Activated CD4-positive, CD25-positive, alpha-beta regulatory T cell treated with anti-CD3 and anti-CD28 coated beads, Interleukin-2, amount 50 U/mL, for 72 hours (primary cell): ENCODE measurements around the gene NDUFAF5.

Source experiments
- DNase-seq: peaks from one replicate; pipeline ENCODE4 v3.0.0; 2021

The NDUFAF5 gene

GRCh38 chr20:13778827-13779226, 6.0 kb upstream of the NDUFAF5 start:
- no peak for DNase-seq

GRCh38 chr20:13783528-13783927, 1.3 kb upstream of the NDUFAF5 start:
- DNase-seq: no peak

DNA sequence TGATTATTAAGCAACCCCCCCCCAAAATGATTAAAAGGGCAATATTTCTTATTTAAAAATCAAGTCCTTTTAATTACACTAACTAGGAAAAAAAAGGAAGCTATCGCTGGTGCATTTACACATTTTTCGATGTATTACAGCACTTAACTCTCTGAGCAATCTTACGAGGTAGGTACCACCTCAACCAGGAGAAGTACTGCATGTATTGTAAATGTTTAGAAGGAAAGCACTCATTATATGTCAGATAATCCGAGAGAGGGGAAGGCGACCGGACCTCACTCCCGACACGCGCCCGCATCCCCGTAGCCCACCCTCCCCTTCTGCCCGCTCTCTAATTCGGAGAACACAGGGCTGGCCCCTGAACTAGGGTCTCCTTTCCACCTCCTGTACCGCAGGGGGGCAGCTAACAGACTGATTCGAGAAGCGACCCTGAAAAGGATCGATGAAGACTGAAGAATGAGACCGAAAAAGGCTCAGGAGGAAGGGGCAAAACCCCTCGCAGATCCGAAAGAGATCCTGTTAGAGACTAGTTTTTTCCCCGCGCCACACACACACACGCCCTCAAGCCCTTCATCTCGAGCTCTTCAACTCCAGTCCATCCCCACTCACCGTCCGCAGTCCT, 446 bp upstream of the NDUFAF5 start:
- DNase-seq: no peak

DNA sequence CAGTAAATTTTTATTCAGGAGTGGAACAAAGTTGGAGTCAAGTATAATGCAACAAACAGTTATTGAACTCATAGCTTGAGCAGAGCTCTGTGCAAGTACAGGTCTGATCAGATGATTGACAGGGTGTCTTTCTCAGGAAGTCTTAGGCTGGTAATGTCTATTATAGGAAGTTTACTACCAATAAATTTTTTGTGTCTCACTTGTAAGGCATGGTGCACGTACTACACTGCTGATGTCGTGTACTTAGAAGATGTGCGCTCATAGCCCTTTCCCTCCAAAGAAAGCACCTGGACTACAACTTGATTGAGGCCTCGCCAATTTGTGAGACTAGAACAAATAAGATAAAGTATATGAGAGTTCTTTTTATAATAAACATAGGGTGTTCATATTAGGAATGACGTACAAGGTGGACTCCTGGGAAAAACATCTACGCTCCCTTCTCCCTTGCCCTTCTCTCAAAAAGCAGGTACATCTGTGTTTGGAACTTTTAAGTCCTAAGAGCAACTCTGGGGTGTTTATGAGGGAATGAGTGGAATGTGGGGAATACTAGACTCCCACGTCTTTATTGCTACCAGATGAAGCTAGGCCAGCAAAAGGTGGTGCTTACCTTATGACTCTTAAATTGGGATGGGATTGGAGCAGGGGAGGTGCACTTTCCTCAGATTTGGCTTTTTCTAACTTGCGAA, 1.5 kb downstream of the NDUFAF5 start:
- no peak for DNase-seq

- no peak for DNase-seq
Observed at GRCh38 chr20:13788167-13788834, 3.5 kb downstream of the NDUFAF5 start.

- no peak for DNase-seq
Observed at GRCh38 chr20:13790708-13791107, 5.9 kb downstream of the NDUFAF5 start.

GRCh38 chr20:13791540-13792459, 7.0 kb downstream of the NDUFAF5 start:
- DNase-seq: no peak

- DNase-seq: no peak
Observed at GRCh38 chr20:13793001-13793400, 8.2 kb downstream of the NDUFAF5 start.

DNA sequence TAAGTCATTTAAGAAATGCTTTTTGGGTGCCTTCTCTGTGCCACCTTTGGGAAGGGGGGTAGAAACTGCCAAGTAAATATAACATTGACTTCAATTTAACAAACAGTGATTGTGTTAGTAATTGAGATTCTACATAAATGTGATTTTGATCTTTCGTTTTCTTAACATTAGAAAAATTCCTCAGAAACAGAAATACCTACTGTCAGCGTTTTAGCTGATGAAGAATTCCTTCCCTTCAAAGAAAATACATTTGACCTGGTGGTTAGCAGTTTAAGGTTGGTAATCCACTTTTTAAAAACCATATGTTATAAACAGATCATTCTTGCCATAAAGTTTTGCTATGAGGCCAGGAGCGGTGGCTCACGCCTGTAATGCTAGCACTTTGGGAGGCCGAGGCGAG, 9.8 kb downstream of the NDUFAF5 start:
- DNase-seq: no peak

DNA sequence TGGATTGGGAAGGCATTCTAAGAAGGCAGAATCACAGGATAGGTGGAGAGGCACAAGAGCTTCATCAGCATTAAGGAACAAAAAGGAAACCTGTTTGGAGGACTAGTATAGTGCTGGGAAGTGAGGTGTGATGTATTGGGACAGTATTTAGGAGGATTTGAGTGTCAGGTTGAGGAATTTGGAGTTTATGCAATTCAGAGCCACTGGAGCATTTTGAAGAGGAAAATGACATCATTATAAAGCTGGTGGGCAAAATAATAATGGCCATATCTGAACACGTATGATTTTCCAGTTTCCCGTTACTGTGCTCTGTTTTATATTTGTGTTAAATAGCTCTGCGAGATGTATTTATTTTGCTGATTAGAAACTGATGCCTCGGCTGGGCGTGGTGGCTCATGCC, 14.2 kb downstream of the NDUFAF5 start:
- DNase-seq: no peak

DNA sequence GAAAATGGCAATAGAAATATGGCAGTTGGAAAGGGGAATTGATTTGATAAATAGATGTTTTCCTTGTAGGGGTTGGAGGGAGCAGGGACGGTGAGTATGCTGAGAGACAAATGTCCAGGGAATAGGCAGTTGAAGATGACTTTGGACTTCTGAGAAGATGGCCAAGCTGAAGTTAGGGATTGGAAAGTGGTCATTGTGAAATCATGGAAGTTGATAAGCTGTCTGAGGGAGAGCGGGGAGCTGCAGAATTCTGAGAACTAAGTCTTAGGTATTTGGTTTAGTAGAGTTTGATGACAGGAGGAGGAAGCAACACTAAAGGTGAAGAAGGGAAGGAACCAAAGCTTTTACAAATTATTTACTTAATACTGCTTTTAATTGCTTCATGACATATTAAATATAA, 15.1 kb downstream of the NDUFAF5 start:
- DNase-seq: no peak

DNA sequence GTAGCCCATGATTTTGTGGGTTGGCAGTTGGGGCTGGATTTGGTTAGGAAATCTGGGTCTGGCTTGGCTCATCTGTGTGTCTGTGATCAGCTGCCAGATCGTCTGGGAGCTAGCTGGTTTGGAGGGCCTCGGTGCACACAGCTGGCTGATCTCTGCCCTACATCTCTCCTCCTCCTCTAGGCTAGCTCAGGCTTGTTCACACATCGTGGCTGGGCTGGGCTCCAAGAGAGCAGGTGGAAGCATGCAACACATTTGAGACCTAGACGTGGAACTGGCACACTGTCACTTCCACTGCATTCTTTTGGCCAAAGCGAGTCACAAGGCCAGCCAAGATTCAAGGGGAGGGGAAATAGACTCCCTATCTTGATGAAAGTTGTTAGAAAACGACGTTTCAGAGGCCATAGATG, 15.9 kb downstream of the NDUFAF5 start:
- DNase-seq: no peak

DNA sequence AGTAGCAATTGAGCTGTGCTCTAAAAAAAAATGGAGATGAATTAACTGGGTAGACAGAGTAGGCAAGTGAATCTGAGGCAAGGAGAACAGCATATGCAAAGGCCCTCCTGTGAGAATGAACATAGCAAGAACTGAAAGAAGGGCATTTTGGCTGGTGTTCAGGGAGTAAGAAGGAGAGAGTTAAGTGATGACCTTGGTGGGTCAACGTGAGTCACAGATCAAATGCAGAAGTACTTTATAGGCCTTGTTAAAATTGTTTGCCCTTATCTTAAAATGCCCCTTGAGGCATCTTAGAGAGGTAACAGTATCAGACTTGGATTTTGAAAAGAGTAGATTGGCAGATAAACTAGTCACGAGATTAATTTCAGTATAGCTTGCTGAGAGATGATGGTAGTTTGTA, 24.5 kb downstream of the NDUFAF5 start:
- DNase-seq: no peak

GRCh38 chr20:13809855-13810254, 25.0 kb downstream of the NDUFAF5 start:
- DNase-seq: no peak

DNA sequence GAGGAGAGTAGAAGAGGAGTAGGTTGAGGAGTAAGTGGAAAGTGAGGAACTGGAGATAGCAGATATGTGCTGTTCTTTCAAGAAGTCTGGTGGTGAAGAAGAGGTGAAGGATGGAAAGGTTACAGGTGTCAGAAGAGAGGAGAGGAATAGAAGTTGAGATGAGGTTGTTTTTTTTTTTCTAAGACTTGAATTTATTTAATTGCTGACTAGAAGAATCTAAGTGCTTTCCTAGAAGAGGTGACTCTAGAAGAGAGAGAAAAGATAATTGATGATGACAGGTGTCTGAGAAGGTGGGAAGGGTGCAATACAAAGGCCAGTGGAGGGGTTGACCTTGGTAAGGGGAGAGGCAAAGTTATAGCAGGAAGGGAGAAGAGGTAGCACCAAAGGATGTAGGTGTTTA, 25.6 kb downstream of the NDUFAF5 start:
- DNase-seq: no peak

DNA sequence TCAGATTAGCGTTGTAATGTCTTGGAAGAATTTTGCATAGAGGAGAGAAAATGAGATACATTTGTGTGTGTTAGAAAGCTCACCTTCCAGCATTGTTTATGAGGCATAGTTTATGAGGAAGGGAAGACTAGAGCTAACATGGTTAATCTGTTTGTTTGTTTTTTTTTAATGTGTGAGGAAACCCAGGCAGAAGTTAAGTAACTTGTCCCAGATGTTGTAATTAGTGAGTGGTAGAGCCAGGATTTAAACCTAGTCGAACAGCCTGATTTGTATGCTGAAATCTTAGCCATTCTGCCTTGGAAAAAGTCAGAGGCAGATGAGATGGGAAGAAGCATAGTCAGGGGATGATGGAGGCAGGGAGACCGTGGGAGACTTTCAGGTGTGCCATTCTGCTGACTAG, 29.1 kb downstream of the NDUFAF5 start:
- DNase-seq: no peak

DNA sequence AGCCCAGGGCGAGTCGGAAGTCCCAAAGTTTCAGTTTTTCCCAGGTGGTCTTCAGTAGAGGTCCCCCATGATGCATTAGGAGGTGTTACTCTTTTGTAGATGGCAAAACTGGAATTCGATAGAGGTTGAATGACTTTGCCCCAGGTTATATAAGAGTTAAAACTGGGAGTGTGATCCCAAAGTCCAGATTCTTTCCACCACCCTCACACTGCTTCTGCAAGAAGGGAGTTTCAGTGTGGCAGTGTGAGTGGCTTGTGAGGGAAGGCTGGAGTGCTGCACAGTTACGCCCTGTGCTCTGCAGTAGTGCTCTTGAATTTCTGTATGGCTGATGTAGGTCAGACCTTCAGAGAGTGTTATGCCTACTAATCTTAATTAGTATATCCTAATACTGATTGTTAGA, 29.8 kb downstream of the NDUFAF5 start:
- no peak for DNase-seq

- no peak for DNase-seq
Observed at GRCh38 chr20:13816757-13817156, 31.9 kb downstream of the NDUFAF5 start.

GRCh38 chr20:13817342-13817741, 32.5 kb downstream of the NDUFAF5 start:
- DNase-seq: no peak

- DNase-seq: no peak
Observed at GRCh38 chr20:13819885-13820645, 35.2 kb downstream of the NDUFAF5 start.

GRCh38 chr20:13821876-13822275, 37.0 kb downstream of the NDUFAF5 start:
- DNase-seq: no peak

DNA sequence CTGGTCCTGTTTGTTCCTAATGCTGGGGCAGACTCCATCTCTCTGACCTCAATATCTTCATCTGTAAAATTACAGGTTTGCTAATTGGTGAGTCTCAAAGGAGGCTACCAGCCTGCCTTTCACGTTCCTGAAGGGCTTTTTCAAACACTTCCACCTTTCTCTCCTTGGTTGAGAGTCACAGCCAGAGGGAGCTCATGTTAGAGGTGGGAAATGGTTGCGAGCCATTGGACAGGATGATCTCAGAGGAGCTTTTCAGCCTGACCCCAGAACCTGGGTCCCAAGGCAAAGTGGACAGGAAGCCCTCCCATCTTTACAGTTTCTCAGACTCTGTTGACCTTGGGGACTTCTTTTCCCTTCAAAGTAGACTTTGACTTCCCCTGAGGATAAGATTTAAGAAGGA, 37.6 kb downstream of the NDUFAF5 start:
- no peak for DNase-seq

- DNase-seq: no peak
Observed at GRCh38 chr20:13824459-13824858, 39.6 kb downstream of the NDUFAF5 start.
